Iris pigment epithelial cell (primary cell): Measurements from ENCODE around the gene ACTL10.

Source experiments
- DNase-seq: peaks from one replicate; pipeline ENCODE4 v3.0.0-alpha.2; 2011; ENCODE audit warnings: low read depth

The ACTL10 gene

DNA sequence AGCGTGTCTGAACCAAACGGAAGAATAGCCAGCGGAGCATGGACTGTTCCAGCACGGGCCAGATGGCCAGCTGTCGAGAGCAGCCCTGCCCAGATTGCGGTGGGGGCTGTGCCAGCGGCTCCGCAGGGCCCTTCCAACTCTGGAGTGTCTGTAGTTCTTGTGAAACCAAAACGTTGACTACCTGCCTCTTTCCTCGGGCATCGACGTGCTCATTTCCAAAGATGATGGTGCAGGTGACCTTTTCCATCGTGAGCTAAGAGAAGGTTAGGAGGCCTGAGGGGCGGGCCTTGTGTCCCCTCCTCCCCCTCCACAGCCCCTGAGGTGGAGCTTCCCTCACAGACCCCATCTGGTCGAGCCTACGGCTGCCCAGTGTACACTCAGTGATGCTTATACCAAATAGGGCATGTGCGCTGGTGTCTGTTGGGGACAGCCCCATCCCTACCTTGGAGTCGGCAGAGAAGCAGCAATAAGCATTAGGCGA, 17.5 kb upstream of the ACTL10 start:
- no peak for DNase-seq

DNA sequence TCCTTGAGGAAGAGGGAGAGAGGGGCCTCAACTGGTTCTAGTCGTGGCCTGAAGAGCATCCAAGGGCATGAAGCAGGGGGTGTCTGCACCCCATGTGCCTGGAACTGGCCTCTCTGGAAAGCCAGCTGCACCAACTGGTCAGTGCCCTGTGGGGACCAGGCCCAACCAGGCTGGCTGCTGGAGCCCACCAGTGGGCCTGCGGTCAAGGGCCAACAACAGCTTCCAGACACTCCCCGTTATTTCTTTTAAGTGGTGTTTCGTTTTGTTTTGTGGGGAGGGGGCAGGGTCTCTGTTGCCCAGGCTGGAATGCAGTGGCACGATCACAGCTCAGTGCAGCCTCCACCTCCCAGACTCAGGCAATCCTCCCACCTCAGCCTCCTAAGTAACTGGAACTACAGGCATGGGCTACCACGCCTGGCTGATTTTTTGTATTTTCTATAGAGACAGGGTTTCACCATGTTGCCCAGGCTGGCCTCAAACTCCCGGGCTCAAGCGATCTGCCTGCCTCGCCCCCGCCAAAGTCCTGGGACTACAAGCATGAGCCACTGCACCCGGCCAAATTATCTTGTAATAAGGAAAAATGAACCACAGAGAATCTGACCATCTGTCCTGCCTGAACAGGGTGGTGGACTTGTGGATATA, 16.5 kb upstream of the ACTL10 start:
- DNase-seq: no peak

DNA sequence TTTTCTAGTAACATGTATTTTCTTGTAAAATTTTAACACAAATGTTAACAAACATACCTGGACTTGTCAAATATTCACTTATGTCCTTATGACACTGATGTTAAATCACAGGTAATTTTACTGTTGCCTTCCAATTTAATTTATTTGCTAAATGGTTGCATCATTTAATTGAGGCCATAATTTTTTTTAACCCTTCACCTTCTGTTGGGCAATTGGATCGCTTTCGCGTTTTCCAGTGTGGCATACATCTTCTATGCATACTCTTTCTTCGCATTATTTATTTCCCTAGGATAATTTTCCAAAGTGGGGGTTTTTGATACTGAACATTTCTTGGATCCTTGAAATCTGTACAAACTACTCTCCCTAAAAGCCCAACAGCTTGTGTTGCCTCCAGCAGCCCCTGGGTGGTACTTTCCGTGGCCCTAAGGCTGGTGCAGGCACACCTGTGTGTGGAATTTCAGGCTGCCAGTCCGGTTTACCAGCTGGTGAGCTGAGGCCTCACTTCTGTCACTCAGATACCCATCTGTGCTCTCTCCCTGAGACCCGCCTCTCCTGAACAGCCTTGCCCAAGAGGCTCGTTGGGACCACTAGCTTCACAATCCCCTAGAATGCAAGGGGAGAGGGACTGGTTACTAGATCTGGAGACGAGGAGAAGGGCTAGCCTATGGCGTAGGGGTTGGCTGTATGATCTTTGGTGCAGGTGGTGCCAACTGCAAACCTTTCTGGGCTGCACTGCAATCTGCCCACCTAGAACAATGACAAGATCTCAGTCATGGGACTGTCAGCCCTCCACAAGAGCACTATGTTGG, 15.8 kb upstream of the ACTL10 start:
- no peak for DNase-seq

DNA sequence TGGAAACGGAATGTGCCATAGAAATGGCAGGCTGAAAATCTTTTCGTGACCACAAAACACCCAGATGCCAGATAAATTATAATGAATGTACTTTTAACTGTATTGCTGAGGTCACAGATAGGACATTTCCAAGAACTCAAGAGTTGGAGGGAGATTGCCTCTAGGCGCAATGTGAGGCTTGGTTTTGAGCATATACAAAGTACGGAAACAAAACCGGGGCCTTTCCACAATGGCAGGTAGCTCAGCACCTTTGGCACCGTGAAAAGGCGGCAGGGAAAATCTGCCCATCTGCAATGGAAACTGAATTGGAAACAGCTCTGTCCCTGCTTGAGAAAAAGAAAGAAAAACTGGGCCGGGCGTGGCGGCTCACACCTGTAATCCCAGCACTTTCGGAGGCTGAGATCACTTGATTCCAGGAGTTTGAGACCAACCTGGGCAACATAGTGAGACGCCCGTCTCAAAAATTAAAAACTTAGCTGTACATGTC, 15.1 kb upstream of the ACTL10 start:
- DNase-seq: no peak

DNA sequence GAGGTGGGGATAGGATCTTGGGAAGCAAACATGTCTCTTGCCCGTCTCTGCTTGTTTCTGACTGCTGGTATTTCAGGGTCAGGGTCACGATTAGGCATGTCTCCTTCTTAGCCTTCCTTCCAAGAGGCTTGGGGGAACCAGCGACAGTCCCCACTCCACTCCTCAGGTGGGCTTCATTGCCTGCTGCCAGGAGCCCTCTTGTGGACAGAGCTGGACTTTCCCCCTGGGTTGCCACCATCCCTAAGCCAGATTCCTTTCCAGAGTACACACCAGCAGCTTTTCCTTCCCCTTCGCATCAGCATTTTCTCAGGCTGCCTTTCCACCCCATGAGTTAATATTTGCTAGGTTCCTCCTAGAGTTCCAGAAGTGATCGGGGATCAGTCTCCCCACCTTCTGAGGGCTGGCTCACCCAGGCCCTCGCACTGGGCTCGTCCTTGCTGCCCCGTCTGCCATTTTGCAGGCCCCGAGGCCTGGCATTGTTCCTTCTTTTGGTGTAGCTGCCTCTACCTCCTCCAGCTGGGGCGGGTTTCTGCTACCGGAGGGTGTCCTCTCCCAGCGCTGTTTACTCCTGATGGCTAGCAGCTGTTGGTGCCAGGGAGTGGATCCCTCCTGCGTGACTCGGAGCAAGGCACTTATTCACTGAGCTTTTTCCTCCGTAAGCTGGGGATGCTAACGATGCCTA, 13.4 kb upstream of the ACTL10 start:
- DNase-seq: peak; percentile 62

DNA sequence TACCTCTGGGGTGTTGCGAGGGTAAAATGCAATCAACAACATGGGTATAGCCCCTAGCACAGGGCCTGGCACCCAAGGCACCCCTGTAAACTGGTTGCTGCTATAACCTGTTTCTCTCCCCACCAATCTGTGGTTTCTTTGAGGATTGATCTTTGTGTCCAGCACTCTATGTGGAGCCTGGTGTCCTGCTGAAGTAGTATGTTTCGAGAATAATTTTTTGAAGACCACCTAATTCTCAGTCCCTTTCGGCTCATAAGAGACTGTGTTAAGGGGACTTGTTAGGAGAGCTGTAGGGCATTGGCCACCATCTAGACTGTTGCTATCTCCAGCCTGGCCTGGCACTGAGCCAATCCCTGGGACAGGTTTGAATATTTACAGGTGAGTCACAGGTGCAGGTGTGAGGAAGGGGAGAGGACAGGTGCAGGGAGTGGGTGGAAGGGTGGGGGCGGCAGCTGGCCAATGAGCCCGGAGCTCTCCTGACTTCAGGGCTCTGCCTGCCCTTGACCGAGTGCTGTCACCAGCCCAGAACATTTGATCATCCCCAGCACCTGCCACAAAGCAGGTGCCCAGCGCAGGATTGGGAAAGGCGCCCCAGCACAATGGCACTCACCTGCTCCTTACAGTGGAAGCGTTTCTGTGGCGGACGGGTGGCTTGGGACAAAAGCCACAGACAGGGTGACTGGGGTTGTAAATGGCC, 12.7 kb upstream of the ACTL10 start:
- DNase-seq: no peak

DNA sequence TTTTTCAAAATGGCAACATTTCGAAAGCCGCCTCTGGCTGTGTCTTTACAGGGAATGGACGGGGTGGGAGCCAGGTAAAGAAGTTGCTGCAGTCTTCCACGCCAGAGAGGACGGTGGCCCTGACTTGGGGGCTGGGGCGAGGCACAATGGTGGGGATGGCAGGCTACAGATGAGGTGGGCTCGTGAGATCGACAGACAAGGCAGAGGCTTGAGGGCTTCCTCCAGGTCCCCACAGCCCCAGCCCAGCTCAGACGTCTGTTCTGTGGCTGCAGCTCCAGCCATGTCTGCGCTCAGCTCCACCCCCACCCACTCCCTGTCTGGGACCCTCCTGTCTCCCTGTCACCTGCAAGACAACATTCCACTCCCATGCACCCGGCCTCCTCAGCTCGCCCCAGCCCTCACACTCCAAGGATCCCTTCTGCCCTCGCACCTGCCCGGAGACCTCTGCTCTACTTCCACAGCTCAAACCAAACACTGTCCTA, 12.0 kb upstream of the ACTL10 start:
- DNase-seq: no peak

DNA sequence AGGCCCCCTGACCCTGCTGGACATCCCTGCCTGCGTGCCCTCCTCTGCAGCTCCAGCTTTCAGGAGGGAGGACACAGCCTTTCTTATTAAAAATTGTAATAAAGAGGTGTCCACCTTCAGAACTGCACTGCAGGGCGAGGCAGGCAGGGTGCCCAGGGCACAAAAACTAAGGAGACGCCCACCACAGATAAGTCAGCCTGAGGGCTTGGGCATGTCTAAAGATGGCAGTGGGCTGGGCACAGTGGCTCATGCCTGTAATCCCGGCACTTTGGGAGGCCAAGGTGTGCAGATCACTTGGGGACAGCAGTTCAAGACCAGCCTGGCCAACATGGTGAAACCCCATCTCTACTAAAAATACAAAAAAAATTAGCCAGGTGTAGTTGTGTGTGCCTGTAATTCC, 11.6 kb upstream of the ACTL10 start:
- DNase-seq: no peak

DNA sequence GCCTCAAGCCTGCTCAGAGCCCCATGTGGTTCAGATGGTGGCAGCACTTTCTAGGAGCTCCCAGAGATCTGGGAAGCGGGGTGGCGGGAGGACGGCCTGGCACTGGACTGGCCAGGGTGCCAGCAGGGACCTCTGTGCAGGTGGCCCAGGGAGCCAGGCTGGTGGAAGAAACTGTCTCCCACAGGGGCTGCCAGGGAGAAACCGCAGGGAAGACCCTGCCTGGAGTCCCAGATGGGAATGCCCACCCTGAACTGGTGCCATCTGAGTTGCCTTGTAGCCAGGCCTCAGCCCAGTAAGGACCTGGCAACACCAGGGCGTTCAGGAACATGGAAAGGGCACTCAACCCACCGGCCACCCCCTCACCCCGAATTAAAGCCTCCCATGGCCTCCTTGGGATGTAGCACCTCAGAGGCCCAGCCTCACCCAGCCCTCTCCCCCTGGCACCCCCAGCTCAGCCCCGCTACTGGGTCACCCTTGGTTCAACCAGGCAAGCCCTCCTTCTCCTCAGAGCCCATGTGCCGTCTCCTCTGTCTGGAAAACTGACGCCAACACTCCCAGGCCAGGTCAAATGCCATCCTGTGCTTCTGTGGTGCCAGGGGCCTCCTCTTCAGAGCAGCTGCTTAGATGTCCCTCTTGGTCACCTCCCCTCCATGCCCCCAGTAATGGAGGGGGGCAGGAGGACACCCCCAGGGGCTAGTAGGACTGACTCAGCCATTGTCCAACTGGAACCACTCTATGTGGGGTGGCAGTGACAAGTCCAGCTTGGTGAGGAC, 10.5 kb upstream of the ACTL10 start:
- no peak for DNase-seq

DNA sequence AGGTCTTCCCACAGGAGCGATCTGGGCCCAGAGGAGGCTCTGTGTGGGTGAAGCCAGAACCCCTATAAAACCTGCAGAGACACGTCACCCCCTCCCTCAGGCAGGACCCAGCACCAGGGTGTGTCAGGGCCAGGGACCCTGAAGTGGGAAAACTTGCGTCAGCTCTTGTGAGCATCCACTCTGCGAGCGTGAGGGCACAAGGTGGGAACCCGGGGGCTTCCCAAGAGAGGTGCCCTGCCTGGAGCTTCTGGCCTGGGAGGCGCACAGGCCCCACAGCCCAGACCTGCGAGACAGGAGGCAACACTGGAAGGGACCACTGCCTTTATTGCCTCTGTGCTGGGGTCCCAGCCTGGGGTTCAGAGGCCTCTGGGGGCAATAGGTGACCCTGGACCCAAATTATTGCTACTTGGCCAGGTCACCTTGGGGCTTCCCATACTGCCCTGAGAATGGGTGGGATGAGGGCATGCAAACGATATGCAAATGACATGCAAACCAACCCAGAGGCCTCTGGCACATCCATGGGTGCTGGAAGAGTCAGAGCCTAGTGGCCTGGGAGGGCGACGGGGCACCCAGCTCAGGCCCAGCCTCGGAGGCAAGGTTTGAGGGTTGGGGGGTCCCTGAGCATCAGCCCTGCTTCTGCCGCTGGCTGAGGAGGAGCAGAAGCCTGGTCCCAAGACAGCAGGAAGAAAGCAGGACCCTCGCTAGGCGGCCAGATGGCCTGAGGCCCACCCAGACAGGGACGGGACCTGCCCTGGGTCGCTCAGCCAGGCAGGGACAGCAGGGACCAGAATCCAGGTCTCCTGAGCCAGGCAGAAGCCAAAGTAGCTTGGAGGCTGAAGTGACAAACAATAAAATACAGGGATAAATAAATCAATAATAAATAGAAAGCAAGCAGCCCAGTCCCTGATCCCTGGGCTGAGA, 9.7 kb upstream of the ACTL10 start:
- DNase-seq: no peak

DNA sequence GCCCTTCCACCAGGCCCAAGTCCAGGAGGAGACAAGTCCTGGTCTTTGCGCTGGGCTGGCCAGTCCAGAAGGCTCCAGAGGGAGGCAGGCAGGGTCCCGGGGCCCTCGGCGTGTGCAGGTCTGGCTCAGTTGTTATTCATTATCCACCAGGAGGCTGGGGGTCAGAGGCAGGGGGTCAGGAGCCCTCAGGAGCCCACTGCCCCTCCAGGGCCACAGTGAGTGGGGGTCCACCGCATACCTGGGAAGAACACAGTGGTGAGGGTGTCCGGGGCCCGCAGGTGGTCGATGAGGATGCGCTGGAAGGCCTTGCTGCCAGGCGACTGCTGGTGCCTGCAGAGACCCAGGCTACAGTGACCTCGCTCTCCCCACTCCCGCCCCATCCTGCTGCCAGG, 9.0 kb upstream of the ACTL10 start:
- DNase-seq: no peak

DNA sequence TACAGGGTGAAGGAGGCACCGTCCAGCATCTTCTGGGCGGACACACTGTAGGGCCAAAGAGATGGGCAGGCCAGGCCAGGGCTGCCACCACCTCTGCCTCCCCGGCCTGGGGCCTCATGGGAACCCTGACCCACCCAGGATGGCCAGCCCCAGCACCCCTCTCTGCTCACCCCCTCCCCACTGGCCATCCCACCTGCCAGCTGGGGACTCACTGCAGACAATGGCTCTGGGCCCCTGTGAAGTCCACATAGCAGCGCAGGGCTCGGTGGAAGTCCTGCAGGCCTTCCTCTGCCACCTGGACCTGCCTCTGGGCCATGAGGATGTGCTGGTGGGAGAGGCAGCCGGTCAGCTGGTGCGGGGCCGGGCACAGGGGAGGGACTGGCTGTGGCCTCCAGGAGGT, 8.2 kb upstream of the ACTL10 start:
- no peak for DNase-seq

DNA sequence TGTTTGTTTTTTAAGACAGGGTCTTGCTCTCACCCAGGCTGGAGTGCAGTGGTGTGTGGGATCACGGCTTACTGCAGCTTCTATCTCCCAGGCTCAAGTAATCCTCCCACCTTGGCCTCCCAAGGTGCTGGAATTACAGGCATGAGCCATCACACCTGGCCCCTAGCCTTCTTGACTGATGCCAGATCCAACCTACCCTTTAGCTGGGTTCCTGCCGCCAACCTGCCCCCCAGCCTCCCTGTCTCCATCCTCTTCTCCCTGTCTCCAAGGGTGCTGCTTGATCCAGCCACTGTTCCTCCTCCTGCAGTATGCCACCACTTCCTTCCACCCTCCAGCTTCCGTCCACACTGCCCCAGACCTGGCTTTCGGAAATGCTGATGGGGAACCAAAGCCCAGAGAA, 7.8 kb upstream of the ACTL10 start:
- no peak for DNase-seq

DNA sequence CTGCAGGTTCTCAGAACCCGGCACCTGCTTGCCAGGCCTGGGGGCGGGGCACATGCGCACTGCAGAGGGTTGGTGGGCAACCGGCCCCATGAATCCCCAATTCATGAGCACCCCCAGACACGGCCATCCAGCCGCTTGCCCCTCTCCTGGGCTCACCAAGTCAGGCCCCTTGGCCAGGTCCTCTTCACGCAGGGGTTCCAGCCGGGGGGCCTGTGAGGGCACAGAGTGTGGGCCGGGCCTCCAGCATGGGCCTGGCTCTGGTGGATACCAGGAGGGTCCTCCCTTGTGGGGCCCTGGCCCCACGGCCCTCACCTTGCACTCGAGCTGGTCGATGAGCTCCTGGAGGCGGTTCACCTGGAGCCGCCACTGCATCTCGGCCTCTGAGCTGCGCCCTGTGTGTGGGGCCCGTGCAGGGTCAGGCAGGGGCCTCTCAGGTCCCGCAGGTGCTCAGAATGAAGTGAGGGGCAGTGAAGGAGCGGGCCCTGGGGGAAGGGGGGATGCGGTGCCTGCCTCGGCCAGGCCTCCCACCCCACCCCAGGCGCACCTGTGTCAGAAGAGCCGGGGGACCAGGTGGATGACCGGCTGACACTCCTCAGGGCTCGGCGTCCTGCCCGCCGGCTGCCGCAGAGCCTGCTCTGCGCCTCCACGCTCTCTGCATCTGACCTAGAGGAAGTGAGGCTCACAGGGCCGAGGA, 7.3 kb upstream of the ACTL10 start:
- no peak for DNase-seq

DNA sequence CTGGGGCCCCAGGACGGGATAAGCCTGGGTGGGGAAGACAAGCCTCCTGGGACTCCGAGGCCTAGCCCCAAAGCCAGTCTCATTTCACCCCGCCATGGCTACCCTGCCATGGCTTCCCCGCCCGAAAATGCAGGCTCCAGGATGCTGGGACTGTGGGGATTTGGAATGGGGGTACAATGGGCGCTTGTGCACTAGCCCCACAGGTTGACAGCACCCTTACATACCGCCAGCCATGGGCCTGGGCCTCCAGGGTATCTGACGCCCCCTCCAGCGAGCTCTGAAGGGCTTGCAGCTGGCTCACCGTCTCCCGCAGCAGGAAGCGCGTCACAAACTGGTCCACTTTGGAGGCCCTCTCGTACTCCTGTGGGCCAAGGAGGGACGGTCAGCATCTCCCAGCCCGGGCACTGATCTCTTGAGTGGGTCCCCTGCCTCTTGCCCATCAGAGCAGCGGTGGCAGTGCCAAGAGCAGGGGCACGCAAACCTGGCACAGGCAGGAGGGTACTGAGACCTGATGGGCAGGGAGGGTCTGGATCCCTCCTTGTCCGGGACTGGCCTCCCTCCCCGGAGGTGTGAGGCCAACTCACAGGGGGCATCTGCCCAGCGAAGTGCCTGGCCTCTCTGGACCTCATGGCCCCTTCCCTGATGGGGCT, 6.6 kb upstream of the ACTL10 start:
- DNase-seq: no peak

DNA sequence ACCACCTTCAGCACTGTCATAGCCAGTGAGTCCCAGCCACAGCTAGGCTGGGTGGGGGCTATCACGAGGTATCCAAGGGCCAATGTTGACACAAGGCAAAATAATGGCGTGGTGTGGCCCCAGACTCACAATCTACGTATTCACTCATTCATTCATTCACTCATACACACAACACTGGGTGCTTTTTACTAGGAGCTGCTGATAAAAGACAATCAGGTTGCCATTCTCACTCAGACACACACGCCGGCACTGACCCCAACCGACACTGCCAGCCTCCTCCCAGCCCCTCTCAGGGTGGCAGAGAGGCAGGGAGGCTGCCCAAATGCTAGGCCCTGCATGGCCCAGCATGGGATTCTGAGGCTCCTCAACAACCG, 6.1 kb upstream of the ACTL10 start:
- DNase-seq: no peak

DNA sequence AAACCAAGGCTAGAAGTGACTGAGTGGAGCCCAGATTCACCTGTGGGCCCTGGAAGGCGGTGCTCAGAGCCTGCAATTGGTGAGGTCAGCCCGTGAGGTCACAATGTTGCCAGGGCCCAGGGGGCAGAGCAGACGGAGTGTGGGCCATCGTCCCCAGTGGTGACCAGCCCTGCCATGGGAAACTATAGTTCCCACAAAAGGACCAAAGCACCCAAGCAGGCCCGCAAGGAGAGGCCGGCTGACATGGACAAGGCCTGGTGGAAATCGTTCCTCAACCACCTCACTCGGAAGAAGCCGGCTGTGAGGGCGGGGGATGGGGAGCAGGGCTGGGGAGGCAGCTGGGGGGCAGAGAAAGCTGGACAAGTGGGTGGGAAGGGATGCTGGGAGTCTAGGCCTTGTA, 4.6 kb upstream of the ACTL10 start, which contains the start of gene C20orf144:
TSS of gene C20orf144 (plus strand) at position 156 of the 400 bp plus-strand sequence. CDS start at position 175, 19 bp downstream.
- DNase-seq: no peak

DNA sequence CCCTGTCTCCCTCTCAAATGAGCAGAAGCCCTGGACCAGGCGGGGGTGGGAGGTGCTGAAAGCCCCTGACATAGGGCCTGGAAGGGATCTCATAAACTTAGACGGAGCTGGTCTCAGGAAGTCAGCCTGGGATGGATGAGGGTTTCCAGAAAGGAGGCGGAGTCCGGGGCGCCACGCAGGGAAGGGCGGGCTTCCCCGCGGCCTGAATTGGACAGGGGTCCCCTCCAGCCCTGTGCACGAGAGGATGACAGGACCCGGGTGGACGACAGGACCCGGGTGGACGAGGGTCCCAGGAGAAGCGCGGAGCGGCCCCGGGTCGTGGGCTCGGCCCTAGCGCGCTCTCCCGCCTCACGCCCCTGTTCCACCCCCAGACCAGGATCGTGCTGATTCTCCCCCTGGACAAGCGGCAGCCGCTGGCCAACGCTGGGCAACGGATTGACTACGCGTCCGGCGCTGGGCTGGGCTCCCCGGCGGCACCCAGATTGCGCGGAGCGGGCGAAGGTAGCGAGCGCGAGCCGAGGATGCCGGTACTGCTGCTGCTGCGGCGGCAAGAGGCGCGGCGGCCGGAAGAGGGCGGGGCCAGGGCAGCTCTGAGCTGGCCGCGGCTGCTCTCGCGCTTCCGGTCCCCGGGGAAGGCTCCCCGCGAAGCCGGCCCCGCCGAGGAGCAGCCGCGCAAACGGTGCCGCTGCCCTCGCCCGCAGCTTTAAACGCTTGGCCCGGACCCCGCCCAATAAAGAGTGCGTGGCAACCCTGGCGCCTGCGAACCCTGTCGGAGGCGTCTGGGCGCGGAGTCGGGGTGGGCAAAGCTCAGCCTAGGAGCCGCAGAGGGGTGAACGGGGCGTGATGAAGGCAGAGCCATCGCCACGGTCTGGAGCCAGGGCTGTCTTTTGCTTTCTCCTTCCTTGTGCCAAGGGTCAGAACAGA, 3.3 kb upstream of the ACTL10 start:
- peak; percentile 78 for DNase-seq
